DND-41 (cell line): Measurements from ENCODE around the gene KCNAB1.

Source experiments
- CTCF ChIP-seq: IDR thresholded peaks from 2 replicates; pipeline ENCODE4 v1.5.1; 2012; ENCODE audit warnings: borderline replicate concordance, low read length, moderate library complexity, mild to moderate bottlenecking; ENCODE audit not compliant: poor library complexity, severe bottlenecking; ENCODE audit errors: extremely low read depth
- EZH2 ChIP-seq: IDR thresholded peaks from 3 replicates; pipeline ENCODE4 v1.6.1; 2012; ENCODE audit warnings: borderline replicate concordance, low read depth, mild to moderate bottlenecking, moderate library complexity, low read length, inconsistent platforms; ENCODE audit not compliant: severe bottlenecking

- no peak for TF ChIP-seq CTCF
- TF ChIP-seq EZH2, result no peak
Observed at GRCh38 chr3:156554842-156555687, 434.7 kb downstream of the KCNAB1 start, which contains the start of gene SSR3.
